DMS53 treated with DMSO at 0.1 percent for 48 hours (cell line): ENCODE measurements around the gene SAPCD1.
A peak's percentile ranks its signal among the peaks of the same experiment; 100 is the strongest.
"Not testable (repeated sequence)": the region's sequence is repeated elsewhere in the genome, so short reads cannot be mapped to it uniquely, and the experiment has no call there.

Experiments
- DNase-seq: peaks from one replicate; lab custom pipeline; 2025; ENCODE audit not compliant: unreplicated experiment; lab: John Stamatoyannopoulos, UW

Gene SAPCD1

GRCh38 chr6:31776485-31776988 lies 14.1 kb downstream of the SAPCD1 start:
- peak; percentile 74 for DNase-seq

GRCh38 chr6:31776989-31777666 lies 14.7 kb downstream of the SAPCD1 start, which contains the start of gene VWA7:
Gene VWA7, minus strand, starts transcription at chr6:31777328. Its CDS starts 549 bp downstream, at chr6:31776779.
- DNase-seq, result peak; percentile 91

GRCh38 chr6:31777667-31778050 lies 15.2 kb downstream of the SAPCD1 start:
- no peak for DNase-seq

- DNase-seq, result no peak
Observed at GRCh38 chr6:31778193-31778592, 15.7 kb downstream of the SAPCD1 start.

- no peak for DNase-seq
Observed at GRCh38 chr6:31778999-31779885, 16.8 kb downstream of the SAPCD1 start.

GRCh38 chr6:31779908-31780307 lies 17.5 kb downstream of the SAPCD1 start:
- DNase-seq, result no peak

GRCh38 chr6:31780507-31781243 lies 18.2 kb downstream of the SAPCD1 start:
- DNase-seq, result no peak

GRCh38 chr6:31781244-31782125 lies 19.0 kb downstream of the SAPCD1 start:
- no peak for DNase-seq

- no peak for DNase-seq
Observed at GRCh38 chr6:31782126-31782855, 19.8 kb downstream of the SAPCD1 start.

- no peak for DNase-seq
Observed at GRCh38 chr6:31784098-31784925, 21.9 kb downstream of the SAPCD1 start.

- no peak for DNase-seq
Observed at GRCh38 chr6:31785475-31785874, 23.0 kb downstream of the SAPCD1 start.

- no peak for DNase-seq
Observed at GRCh38 chr6:31791324-31792089, 29.1 kb downstream of the SAPCD1 start.

- no peak for DNase-seq
Observed at GRCh38 chr6:31792090-31792374, 29.6 kb downstream of the SAPCD1 start.

- DNase-seq, result no peak
Observed at GRCh38 chr6:31792761-31793171, 30.3 kb downstream of the SAPCD1 start.

- not testable (repeated sequence) for DNase-seq
Observed at GRCh38 chr6:31793927-31794245, 31.4 kb downstream of the SAPCD1 start.

- peak; percentile 8 for DNase-seq
Observed at GRCh38 chr6:31794294-31794865, 31.9 kb downstream of the SAPCD1 start.

- peak; percentile 27 for DNase-seq
Observed at GRCh38 chr6:31794866-31795615, 32.6 kb downstream of the SAPCD1 start.
